GM21529 (cell line): ENCODE measurements around the gene ANKHD1.

Experiments
- ATAC-seq: cut with Tn5 transposase; IDR thresholded peaks from one replicate; pipeline ENCODE4 v1.9.1; 2021; ENCODE audit not compliant: unreplicated experiment

The ANKHD1 gene

DNA sequence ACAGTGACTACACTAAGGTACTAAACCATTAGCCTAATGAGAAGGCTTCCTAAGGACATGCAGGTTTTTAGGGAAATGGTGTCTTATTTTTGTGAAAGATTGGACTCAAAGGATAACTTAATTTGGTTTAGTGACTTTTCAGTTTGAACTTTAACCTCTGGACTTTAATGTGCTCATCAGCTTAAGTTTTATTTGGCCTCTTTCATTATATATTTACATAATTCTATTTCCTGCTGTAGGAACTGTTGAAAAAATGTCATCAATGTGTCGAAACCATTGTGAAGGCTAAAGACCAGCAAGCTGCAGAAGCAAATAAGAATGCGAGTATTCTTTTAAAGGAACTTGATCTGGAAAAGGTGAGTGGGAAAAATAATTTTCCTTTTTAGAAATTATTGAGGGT is 111.5 kb downstream of the ANKHD1 start:
- ATAC-seq = no peak

DNA sequence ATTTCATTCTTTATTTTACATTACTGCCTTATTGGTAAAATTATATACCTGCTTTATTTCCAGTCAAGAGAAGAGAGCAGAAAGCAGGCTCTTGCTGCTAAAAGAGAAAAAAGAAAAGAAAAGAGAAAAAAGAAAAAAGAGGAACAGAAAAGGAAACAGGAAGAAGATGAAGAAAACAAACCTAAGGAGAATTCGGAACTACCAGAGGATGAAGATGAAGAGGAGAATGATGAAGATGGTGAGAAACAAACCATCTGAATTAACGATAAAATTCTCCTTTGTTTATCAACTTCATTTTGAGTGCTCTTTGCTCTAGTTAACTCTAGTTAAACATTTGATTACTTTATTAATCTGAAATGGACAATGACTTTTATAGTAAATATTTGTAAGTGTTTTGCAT is 122.4 kb downstream of the ANKHD1 start:
- ATAC-seq = no peak

DNA sequence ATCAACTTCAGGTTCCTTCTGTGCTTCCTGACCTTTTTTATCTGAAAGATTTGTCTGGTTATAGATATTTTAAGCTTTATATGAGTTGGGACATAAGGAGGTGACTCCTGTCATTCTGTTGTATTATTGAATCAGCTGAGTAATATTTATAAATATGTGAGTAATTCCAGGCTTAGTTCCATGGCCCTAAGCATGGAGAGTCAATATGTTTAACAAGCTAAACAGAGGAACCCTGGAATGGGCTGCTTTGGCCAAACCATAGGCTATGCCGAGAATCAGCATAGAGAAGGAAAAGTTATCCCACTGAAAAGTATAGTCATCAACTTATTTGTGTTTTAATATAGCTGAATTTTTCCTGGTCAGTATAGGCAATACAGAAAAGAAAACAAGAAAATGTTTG is 138.6 kb downstream of the ANKHD1 start:
- ATAC-seq = no peak

DNA sequence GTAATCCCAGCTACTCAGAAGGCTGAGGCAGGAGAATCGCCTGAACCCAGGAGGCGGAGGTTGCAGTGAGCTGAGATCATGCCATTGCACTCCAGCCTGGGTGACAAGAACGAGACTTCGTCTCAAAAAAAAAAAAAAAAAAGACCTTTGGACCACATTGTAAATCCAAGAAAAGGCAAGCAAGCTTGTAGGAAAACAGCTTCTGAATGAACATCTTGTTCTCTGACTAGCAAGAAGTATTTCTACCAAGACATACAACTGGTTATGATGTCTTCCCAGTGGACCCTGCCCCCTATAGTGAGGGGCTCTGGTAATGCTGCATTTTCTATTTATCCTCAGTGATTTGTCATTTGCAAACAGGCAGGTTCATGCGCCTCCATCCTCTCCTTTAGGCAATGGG is 141.3 kb downstream of the ANKHD1 start:
- no peak for ATAC-seq

DNA sequence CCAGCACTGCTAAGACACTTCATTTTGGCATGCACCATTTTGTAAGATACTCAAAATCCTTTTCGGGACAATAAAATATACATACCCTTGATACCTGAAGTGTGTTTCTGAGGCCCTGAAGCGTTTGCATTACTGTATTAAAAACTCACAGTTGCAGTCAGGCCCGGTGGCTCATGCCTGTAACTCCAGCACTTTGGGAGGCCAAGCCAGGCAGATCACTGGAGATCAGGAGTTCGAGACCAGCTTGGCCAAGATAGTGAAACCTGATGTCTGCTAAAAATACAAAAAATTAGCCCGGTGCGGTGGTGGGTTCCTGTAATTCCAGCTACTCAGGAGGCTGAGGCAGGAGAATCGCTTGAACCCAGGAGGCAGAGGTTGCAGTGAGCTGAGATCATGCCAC is 143.4 kb downstream of the ANKHD1 start:
- ATAC-seq = no peak

DNA sequence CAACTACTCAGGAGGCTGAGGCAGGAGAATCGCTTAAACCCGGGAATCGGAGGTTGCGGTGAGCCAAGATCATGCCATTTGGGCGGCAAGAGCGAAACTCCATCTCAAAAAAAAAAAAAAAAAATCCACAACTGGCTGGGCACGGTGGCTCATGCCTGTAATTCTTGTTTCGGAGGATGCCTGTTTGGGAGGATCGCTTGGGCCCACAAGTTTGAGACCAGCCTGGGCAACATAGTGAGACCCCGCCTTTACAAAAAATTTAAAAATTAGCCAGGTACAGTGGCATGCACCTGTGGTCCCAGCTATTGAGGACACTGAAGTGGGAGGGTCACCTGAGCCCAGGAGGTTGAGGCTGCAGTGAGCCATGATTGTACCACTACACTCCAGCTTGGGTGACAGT is 144.0 kb downstream of the ANKHD1 start:
- no peak for ATAC-seq

DNA sequence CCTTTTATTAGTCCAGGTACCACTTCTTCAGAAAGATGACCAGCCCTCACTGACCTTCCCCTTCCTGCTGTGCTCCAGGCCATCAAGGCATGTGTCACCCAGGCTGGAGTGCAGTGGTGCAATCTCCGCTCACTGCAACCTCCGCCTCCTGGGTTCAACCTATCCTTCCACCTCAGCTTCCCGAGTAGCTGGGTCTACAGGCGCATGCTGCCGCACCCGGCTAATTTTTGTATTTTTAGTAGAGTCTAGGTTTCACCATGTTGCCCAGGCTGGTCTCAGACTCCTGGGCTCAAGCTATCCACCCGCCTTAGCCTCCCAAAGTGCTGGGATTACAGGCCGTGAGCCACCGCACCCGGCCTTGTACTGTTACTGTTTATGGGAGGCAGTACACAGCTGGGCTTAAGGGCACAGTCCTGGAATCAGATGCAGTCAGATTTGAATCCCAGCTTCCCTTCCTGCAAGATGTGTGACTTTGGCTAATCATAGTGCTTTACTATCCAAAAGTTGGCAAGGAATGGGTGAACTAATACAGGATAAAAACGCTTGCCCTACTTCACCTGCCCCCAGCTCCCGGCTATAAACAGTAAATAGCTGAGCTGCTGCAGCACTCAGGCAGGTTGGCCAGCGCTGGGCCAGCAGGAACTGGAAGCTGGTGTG is 145.3 kb downstream of the ANKHD1 start:
- no peak for ATAC-seq

DNA sequence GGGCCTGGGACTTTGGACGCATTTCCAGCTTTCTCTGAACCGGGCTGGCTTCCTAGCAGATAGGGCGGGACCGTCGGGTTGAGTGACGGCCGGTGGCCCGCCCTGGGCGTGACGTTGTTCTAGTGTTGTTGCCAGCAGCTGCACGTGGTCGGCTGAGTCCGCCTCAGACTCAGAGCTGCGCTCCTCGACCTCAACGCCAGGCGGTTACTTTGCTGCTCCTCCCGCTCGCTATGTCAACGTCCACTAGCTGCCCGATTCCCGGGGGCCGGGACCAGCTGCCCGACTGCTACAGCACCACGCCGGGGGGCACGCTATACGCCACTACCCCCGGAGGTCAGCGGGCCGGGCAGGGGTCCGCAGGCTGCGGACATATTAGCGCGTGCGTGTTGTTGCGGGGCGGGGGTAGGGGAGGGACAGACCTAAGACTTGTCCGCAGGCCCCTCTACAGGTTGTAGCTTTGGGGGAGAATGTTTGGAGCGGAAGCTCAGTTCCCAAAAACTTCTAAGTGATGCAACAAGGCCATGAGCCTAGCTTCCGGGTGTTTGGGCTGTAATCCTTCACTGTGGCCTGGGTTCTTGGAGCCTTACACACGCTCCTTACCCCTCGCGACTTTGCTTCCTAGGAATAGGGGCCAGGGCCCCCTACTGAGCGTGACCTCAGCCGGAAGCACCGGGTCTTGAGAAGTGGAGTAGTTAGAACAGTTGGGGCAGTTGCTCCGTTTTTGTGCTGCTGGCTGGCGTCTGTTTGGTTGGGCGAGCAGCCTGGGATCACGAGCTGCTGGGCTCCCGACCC is 146.1 kb downstream of the ANKHD1 start, which contains the start of gene EIF4EBP3:
TSS of gene EIF4EBP3 (plus strand) at position 155 of the 792 bp plus-strand sequence. CDS start at position 231, 76 bp downstream.
- ATAC-seq = peak; percentile 99

DNA sequence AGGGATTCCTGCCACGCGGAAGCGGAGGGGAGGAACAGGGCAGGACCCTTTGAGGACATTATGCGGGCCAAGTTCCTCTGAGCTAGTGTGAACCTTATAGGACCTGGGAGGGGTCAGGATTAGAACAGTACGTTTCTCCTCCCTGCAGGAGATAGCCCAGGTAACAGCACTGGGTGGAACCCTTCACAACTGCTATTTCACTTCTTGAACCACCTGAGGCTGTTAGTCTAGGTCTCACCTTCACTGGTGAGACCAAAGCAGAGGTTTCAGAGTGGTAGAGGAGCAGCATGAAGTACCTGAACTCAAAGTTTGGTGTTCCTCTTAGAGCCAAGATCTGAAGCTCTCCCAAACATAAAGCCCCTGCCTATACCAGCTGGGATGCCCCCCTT is 146.7 kb downstream of the ANKHD1 start:
- no peak for ATAC-seq

DNA sequence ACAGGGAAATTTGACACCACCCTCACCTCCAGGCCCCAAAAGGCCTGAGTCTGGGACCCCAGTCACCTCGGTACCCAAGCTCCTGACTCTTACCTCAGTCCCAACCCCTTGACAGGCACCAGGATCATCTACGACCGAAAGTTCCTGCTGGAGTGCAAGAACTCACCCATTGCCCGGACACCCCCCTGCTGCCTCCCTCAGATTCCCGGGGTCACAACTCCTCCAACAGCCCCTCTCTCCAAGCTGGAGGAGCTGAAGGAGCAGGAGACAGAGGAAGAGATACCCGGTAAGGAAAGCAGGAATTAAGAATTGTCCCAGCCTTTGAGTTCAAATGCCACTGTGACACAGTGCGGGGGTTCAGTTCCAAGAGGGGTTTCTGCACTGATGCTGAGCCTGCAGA is 147.2 kb downstream of the ANKHD1 start:
- no peak for ATAC-seq

DNA sequence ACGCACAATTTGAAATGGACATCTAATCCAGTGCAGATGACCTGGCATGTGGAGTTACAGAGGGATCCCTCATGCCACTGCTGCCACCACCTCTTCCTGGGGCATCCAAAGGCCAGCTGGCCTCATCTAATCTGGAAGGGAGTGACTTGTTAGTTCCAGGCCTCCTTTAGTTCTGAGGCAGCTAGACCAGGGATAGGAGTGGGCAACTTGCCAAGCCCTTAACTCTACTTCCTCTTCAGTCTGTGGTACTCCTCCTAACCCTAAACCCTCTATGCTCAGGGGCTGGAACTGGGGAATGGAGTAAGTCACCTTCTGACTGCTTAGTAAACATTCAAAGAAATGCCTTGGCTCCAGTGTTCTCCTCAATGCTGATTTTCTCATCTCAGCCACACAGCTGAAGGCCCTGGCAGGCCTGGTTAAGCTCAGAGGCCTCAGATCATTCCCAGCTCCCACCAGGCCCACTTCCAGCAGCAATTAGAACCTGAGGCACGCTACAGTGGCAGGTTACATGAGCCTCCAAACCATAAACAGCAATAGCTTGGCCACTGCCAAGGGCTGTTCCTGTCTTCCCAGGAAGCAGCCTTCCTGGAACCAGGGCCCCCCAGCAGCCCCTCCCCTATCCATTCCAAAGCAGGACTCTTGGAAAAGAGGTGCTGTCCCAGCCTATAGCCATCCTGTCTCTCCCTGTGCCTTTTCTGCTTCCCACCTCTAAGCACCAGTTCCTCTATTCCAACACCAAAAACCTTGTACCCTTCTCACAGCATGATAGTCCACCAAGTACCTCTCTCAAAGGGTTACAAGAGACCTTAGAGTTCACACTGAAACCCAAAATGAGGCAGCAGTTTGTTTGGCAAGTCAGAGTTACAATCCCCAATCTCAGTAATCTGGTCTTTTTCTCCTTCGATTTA is 147.9 kb downstream of the ANKHD1 start:
- ATAC-seq = no peak

DNA sequence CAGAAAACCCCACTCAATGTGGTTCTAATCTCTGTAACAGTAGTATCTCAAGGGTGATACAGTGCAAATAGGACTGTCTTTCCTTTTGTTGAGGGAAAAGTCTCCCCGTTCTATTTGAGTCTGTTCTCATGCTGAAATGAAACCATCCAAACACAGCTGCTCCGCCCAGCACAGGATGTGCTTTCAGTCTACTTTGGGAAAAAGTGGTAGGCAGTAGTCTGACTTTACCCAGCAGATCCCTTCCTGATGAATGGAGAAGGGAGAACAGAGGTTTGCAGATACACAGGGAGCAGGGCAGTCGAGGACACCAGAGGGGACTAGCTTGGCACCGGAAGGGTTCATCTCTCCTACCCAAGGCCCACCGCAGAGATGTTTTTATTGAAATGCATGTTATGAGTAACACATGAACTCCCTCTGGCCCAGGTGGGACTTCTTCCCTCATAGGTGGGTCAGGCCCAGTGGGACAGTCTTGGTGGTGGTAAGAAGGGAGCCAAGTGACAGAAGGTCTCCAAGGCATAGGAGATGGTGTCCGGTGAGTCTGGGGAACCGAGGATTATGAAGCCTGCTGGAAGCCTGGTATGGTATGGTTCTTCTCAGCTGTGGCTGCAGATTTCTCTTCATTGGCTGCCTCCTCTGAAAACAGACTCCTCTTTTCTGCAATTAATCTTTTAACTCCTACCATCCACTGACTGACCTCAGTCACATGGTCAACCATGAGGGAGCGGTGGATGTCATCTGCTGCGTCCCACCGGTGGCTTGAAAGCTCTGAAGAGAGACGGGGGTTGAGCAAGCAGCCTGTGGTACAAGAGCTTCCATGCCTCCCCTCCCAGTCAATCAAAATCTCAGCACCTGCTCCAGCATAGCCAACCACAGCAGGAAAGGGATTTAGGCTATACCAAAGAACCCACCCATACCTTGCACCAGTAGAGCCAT is 148.8 kb downstream of the ANKHD1 start:
- ATAC-seq = no peak

DNA sequence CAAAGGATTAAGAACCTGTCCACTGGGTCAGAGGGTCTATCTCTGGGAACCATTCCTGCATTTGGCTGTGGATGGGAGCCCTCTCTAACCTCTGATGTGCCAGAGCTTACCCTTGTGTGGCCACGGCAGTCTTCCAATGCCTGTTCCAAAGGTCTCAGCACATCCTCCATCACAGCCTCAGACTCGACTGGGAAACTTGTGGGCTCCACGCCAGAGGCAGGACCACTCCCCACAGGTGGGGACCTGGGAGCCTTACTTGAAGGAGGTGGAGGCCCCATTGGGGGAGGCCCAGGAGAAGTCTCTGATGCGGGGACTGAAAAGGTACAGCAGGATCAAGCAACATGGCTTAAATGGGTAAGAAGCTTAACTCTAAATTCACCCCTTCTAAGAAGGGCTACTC is 150.2 kb downstream of the ANKHD1 start:
- no peak for ATAC-seq

DNA sequence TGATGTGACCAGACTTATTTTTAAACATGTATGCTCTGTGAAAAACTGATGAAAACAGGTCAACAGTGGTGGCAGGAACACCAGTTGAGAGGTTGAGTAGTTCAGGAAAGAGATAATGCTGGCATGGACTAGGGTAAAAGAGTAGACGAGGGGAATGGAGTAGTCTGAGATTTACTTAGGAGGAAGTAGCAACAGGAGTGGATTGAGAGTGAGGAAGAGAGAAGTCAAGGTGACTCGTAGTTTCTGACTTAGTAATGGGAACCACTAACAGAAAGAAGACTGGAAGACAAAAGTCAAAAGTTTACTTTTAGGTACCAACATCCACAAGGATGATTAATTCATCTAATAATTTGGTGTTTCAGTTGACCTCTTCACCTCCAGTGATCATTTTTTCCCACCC is 152.0 kb downstream of the ANKHD1 start:
- ATAC-seq = no peak

DNA sequence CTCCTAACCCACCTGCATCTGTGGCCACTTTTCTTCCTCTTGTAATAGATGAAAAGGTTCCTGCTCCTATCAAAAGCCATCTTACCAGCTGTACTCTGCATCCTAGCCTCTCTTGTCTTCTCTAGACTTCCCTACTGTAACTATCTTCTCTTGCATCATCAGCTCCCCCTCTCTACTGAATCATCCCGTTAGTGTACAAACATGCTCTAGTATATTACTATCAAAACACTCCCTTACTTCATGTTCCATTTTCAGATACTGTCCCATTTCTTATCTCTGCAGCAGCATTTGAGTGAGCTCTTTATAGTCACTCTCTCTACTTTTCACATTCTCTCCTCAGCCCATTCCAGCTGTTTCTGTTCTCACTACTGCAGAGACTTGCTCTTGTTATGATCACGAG is 152.8 kb downstream of the ANKHD1 start:
- no peak for ATAC-seq

DNA sequence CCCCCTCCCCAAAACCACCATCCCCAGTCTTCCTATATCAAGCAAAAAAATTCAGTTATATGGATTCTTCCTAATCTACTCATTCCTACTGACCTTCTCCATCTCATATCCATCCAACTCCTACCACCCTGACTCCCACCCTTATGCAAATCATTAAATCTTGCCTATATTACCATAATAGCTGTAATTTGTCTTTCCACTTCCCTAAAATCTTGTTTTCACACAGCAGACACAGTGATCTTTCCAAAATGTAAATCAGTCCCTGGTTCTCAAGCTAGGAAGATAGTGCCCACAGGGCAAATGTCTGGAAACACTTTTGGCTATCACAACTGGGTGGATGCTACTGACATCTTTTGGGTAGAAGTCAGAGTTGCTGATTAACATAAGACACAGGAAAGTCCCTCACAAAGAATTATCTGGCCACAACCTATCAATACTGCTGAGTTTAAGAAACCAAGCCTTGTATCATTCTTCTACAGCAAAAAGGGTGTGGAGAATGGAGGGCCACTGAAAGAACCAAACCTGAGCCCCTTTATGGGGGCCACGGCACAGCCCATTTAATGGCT is 154.2 kb downstream of the ANKHD1 start:
- ATAC-seq = no peak

DNA sequence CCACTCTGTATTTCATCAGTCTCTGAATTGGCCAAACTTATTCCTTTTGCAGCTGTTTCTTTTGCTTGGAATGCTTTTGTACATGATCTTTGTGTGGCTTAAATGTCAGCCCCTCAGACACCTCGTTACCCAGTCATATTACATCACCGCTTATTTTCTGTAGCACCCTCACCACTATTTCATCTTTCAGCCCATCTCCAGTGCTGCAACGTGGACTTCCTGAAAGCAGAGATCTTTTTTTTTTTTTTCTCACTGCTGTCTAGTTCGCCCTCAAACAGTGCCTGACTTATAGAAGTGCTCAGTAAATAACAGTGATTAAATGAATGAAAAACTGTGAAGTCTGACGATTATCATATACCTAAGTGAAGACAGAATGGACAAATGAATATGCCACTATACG is 154.8 kb downstream of the ANKHD1 start:
- ATAC-seq = no peak

DNA sequence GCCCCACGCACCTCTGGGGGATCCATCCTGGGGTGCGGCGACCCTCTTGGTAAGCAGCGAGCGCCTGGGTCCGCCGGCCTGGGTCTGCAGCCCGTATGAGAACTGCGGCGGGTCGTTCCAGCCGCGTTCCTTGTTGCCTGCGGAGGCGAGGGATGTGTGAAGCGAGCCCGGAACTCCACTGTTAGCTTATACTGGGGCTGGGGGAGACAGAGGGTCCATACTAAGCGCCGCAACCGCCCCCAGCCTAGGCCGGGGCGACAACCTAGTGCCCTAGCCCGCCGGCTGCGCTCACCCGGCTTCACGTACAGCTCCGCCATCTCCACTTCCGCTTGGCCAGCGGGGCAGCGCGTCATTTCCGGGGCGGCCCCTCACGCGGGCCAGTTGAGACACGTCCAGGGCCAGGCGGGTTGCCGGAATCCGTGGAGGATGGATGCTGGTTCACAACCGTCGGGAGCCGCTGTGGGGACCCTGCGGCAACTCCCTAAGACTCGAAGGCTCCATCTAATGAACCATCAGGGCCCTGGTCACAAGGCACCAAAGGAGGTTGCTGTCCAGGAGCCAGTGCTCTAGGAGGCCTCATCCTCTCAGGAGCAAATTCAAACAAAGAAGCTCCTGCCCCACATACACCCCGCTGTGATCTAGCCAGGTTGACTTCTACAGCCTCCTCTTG is 155.6 kb downstream of the ANKHD1 start, which contains the start of gene SRA1:
TSS of gene SRA1 (minus strand) at position 338 of the 670 bp plus-strand sequence. CDS start at position 317, 21 bp downstream.
- ATAC-seq = peak; percentile 97

DNA sequence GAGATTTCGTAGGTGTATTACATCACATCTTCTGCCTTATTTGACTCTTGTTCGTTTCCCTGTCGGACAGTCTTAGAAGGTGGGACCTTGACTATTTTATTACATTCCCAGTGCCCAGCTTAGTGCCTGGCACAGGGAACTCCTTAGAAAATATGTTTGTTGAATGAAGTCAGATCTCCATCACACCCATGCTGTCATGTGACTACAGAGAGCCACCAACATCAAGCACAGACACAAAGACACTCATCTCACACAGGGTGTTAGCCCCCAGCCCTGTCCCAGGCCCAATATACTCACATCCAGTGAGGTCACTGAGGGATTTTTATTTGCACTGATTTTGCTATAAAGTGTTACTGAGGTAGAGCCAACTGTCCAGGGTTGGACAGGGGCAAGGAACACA is 156.3 kb downstream of the ANKHD1 start:
- no peak for ATAC-seq
